ENCODE results near the gene BCL2L13.
"Not testable (repeated sequence)": the region's sequence is repeated elsewhere in the genome, so short reads cannot be mapped to it uniquely, and the experiment has no call there.

BCL2L13 gene

DNA sequence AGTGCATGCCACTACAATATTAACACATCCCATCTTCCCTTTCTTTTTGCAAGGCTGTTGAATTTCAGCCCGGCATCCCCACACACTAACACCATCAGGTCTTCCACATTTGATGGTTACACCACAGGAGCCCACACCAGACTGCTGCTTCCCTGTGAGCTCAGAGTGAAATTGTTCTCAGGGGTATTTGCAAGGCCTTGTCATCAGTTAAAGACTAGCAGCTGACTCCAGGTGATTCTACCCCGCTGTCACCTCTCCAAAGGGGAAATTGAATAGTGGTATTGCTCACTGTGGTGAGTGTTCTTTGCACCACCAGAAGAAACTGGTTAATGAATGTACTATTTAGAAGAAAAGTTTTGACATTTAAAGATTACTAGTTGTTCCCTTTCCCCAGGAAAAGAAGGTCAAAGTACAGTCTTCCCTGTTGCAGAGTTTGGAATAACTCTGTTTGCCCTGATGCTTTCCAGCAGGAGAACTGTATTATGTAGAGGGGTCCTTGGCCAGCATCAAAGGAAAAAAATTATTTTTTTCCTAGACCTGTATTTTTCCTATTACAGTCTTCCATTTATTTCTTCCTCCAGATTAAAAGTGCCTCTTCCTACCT, 93.8 kb downstream of the BCL2L13 start:
- DNase-seq: no peak

DNA sequence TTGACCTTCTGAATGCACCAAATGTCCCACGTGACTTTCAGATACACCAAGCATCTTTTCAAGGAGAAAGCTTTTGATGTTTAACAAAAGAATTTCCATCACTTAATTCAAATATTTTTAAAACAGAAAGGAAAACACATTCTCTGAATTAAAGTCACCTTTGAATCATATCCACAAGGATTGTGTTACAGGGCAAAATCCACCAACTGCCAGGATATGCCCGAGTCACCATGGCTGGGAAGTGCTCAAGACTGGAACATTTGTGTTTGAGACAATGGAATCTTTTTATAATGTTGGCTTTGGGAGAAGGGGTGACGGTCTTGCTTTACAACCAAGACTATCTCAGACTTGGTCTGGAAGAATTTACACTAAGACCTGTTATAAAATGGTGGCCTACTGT, 94.9 kb downstream of the BCL2L13 start:
- no peak for DNase-seq

- no peak for DNase-seq
Observed at GRCh38 chr22:17734187-17734586, 95.6 kb downstream of the BCL2L13 start.

DNA sequence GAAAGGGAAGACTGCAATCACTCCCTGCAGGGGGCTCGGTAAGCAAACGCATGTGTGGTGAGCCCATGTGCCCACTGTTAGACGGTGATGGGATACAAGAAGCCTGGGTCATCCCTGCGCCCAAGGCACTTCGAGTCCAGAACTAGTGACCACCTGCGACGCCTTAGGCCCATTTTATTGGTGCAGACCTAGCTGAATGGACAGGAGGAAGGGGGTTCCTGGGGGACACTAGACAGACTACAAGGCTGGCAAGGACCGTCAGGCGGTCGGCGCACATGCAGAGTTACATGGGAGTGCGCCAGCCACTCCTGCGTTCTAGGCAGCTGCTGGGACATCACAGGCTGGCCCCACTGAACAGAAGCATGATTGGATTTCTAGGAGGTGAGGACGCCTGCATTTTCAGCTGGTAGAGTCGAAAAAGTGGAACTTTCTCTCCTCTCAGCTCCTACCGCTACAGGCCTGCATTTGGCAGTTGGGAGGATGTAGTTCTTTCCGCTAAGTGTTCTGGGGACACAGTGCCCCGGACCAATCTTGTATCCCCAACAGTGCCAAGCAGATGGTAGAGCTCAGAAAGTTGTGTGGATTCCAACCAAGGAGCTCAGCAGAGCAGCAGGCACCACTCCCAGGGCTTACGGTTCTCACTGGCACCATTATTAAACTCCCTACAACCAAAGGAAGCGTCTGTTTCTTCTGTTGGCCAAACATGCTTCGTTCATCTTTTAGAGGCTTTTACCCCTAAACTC, 100.0 kb downstream of the BCL2L13 start:
- DNase-seq: no peak

DNA sequence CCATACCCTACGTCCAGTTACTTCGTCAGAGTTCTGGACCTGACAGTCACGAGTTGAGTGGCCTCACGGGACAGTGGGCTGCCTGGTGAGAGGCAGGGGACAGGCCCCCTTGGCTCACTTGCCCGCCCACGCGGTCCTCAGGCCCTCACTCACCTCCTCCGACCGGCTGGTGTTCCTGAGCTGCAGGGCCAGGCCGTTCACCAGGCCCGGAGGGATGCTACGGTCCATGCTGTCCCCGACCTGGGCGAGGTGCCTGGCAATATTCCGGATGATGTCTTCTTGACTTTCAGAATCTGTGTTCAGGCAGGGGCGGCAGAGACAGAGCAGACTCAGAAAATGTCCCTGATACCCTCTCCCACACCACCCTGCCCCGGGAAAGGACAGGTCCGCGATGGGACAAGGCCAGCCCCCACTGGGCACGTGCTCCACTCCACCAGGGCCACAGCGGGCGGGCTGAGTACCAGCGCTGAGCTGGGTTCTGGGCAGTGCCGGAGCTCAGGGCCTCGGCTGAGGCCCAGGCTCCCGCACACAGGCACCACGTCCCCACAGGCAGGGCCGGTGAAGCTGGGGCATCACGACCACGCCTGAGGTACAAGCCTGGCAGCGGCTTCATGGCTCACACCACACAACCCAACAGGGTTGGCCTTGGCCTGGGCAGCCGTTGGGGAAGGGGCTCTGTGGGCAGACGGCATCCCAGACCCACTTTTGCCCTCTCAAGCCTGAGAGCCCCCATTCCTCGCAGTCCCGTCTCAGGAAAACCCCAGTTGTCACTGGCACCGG, 100.8 kb downstream of the BCL2L13 start:
- no peak for DNase-seq

DNA sequence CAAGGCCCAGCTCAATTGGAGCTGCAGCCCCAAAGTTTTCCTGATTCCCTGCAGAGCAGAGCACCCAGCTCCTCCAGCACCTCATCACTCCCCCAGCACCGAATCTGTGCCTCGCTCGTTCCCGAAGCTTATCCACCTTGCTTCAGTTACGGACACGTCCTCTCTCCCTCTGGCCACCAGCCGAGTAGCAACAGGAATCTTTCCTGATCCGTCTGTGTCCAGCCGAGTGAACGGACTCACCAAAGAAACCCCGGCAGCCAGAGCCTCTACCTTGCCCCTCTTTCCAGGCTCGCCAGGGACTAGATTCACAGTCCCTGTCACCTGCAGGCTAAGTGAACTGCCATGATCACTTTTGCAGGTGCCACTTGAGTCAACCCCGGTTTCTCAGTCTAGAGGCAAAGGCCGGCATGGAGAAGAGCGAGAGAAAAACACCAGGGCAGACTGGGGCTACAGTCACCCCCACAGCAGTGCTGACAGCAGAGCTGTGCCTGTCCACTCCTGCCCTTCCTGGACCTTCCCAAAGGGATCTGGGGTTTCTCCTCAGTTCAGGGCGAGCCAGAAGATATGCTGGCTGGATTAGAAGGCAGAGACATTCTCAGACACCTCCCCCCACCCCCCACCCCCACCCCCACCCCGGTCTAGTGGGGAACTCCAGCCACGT, 103.4 kb downstream of the BCL2L13 start:
- DNase-seq: no peak

GRCh38 chr22:17742527-17742902, 104.0 kb downstream of the BCL2L13 start:
- DNase-seq: peak; percentile 54

- no peak for DNase-seq
Observed at GRCh38 chr22:17743661-17744411, 105.3 kb downstream of the BCL2L13 start.

GRCh38 chr22:17744430-17744829, 105.9 kb downstream of the BCL2L13 start:
- DNase-seq: no peak

- no peak for DNase-seq
Observed at GRCh38 chr22:17746916-17747315, 108.4 kb downstream of the BCL2L13 start.

DNA sequence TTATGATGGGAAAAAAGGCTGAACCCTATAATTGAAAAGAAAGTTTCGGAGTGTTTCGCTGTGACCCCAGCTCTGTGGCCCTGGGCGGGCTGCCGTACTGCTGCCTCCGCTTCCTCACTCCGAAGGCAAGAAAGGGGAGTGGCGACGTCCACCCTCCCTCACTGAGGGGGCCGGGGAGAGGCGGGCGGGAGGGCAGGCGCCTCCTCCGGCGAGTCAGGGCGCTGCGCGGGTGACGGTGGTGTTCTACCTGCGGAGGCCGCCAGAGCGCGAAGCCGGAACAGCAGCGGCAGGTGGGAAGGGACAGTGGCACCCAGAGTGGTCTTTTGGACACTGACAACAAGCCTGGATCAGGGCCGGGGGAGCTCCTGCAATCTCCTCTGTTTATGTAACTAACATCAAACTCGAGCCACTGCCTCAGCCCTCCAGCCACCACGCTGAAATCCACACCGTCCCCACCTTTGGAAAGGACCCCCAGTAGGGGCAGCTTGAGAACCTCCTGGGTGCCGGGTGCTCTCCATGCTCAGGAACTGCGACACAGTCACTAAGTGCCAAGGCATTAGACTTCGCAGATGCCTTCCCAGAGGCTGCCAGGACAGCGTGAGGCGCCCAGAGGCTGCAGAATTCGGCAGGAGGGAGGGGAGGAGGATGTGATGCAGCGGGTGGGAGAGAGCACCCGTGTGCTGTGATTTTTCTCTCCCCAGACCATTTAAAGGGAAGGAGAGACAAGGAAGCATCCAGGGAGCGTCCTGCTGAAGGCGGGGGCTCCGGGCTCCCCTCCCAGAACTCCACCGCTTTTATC, 110.2 kb downstream of the BCL2L13 start:
- no peak for DNase-seq

DNA sequence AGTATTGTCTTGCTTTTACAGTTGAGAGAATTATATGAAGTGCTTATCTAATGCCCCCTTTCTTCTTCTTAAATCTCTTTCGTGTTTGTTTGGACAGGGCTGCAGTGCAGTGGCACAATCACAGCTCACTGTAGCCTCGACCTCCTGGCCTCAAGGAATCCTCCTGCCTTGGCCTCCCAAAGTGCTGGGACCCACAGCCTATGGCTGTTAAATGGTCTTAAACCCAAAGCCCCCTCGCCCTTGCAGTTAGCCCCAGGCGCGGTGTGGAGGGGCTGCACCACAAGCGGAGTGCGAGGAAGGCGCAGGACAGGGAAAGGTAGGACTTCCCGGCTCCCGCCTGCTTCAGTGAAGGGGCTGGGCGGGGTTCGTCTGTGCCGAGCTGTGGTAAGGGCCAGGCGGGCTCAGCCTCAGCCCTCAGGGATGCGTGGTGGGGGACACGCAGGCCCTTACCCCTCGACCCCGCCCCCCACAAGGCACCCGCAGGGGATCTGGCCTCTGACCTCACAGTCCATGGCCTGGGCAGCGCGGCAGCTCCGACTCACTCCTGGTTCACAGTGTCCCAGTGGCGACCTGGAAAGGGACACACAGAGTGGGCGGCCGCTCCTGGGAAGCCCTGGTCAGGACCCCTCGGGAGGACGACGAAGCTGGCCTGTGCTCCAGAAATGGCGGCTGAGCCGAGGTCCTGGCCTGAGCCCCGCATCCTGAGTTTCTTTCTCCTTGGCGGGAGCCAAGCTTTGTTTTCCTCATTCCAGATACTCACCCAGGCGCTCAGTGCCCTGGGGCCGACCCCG, 111.2 kb downstream of the BCL2L13 start:
- no peak for DNase-seq

DNA sequence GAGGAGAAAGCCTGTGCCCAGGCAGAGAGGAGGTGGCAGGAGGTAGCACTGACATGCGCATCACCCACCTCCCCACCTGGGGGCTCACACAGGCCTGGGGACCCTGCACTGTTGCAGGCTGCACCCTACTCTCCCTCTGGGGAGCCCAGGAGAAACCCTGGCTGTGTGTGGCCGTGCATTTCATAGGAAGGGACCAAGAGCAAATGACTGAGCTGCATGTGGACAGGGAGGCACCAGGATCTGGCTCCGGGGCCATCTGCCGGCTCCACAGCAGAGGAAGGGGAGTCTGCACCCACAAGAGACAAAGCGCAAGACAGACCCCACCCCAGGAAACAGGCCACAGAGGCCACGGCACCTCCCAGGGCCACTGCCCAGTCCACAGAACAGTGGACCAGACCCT, 113.0 kb downstream of the BCL2L13 start:
- no peak for DNase-seq

- no peak for DNase-seq
Observed at GRCh38 chr22:17753401-17753989, 114.9 kb downstream of the BCL2L13 start.

DNA sequence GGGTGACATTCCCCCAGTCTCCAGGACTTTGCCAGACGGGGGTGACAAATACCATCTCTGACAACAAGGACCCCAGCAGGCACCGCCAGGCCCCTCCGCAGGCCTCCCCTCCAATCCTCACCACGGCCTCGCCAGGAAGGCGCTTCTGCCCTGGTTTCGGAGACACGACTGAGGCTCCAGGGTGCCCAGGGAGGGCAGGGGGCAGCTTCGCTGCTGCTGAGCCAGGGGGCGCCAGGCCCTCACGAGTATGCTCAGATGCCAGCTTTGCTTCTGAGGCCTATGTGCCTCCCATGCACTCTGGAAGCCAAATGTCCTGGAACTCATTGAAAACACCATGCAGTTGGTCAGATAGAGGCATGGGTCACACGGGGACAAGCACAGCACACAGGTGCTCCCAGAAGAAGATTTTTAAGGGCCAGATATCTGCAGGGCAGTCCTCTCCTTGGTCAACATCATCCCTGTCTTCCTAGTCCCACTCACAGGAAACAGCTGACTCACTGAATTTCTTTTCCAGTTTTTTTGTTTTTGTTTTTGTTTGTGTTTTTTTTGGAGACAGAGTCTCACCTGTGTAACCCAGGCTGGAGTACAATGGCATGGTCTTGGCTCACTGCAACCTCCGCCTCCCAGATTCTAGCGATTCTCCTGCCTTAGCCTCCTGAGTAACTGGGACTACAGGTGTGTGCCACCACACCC, 115.8 kb downstream of the BCL2L13 start:
- DNase-seq: no peak

DNA sequence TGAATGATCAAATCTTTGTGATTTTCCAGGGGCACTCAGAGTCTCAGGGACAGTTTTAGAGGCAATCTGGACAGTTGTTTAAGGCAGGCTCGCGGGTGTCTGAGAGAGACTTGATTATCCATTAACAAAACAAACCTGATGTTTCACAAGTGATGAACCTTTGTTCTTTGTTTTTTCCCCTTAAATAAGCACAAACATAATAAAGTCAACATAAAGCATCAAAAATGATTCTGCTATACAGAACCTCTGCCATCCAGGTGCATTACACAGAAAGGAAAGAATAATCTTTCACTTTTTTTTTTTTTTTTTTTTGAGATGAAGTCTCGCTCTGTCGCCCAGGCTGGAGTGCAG, 122.6 kb downstream of the BCL2L13 start:
- DNase-seq: no peak

DNA sequence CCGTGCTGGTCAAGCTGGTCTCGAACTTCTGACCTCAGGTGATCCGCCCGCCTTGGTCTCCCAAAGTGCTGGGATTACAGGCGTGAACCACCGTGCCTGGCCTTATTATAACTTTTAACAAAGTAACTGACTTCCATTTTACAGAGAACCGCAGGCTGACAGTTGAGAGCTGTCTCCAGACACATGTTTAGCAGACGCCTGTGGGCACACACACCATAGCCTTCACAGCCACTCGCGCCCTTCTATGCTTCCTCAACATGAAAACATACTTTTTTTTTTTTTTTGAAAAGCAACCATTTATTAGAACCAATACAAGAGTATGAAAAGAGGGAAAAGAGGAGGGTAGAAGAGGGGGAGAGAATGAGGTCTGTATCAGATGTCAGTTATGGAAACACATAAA, 124.9 kb downstream of the BCL2L13 start:
- not testable (repeated sequence) for DNase-seq

DNA sequence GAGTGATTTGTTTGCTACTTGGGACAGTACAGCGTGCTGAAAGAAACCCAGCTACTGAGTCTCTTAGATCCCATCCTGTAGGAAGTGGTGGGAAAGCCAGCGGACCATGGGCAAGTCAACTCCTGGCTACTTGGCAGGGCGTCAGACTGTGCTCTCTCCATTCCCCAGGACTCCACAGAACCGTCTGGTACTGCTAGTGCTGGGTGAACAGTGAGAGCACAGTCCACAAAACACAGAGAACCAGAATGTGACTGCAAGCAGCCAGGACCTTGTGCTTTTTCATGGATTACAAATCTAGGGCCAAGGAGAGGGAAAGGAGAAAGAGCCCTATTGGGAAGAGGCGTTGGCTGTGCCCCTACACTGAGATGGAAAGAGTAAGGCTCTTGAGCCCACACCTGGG, 125.5 kb downstream of the BCL2L13 start:
- DNase-seq: no peak

- DNase-seq: not testable (repeated sequence)
Observed at GRCh38 chr22:17764852-17765251, 126.3 kb downstream of the BCL2L13 start.

Data from NCI-H146 (cell line).